B cell (primary cell): ENCODE measurements around the gene NMNAT1. TPM values are rescaled to one million over a fixed set of nuclear protein-coding genes. Genes with fewer than 3 reads are reported as not detected.
"Not testable (repeated sequence)": the region's sequence is repeated elsewhere in the genome, so short reads cannot be mapped to it uniquely, and the experiment has no call there.

Source experiments
- ATAC-seq: fragments of 200-7000 bp; cut with Tn5 transposase; one replicate; pipeline ENCODE4 v1.10.0; 2021; ENCODE audit warnings: low read depth, mild to moderate bottlenecking, moderate number of reproducible peaks, moderate library complexity
- CTCF ChIA-PET: fragments of 350-600 bp; sonication (Branson Sonifier 250); formaldehyde crosslinking; loops from one replicate; lab custom pipeline; 2021; ENCODE audit warnings: antibody characterized with exemption, inconsistent platforms; lab: Charles Lee
- POLR2A ChIA-PET: fragments of 350-600 bp; sonication (Branson Sonifier 250); formaldehyde crosslinking; loops from one replicate; lab custom pipeline; 2021; ENCODE audit warnings: antibody characterized with exemption; lab: Charles Lee
- DNase-seq: peaks from one replicate; pipeline ENCODE4 v3.0.0; 2013
- H2AFZ ChIP-seq: 2 replicates; pipeline ENCODE4 v1.6.1; 2012; ENCODE audit warnings: mild to moderate bottlenecking, low read depth, low read length; ENCODE audit not compliant: insufficient read depth, poor library complexity, severe bottlenecking
- H3K27ac ChIP-seq, 2 donors: 1 replicate in 1 of 2; 2 replicates in 1 of 2; pipeline ENCODE4 v1.5.1; 2012 to 2013; ENCODE audit warnings: low read length in 2 of 2, mild to moderate bottlenecking in 2 of 2, moderate library complexity in 1 of 2
- H3K27me3 ChIP-seq, 4 experiments: fragments of 200-600 bp in 1 of 4; sonication (generic) in 1 of 4; replicated peaks in 1 of 4; 1 replicate in 2 of 4; 2 replicates in 2 of 4; pipeline versions ENCODE4 v1.6.1 to v1.7.0; 2013 to 2016; ENCODE audit warnings: low read length in 3 of 4, mild to moderate bottlenecking in 2 of 4, mixed read lengths in 1 of 4, moderate library complexity in 1 of 4; ENCODE audit not compliant: insufficient read depth in 4 of 4, control insufficient read depth in 3 of 4; ENCODE audit errors: control extremely low read depth in 1 of 4
- H3K36me3 ChIP-seq, 2 experiments: replicated peaks in 1 of 2; 1 replicate in 1 of 2; 2 replicates in 1 of 2; pipeline versions ENCODE4 v1.6.1 to v1.7.1; 2013; ENCODE audit warnings: low read length in 1 of 2; ENCODE audit not compliant: insufficient read depth in 2 of 2, control insufficient read depth in 1 of 2; ENCODE audit errors: control extremely low read depth in 1 of 2, extremely low read depth in 1 of 2
- H3K4me1 ChIP-seq, 2 donors: fragments of 200-600 bp in 1 of 2; sonication (generic) in 1 of 2; 1 replicate in 1 of 2; 2 replicates in 1 of 2; pipeline versions ENCODE4 v1.5.1 to v1.6.1; 2013 to 2017; ENCODE audit warnings: low read length in 2 of 2; ENCODE audit not compliant: control insufficient read depth in 2 of 2, insufficient read depth in 2 of 2
- H3K4me2 ChIP-seq: replicated peaks from 2 replicates; pipeline ENCODE3; 2012; ENCODE audit warnings: mild to moderate bottlenecking, low read depth, low read length; ENCODE audit not compliant: poor library complexity, severe bottlenecking
- H3K4me3 ChIP-seq, 5 experiments: fragments of 200-600 bp in 1 of 5; sonication (generic) in 1 of 5; 1 replicate in 3 of 5; 2 replicates in 2 of 5; pipeline versions ENCODE4 v1.5.1 to v1.7.0; 2011 to 2016; ENCODE audit warnings: low read length in 4 of 5, mild to moderate bottlenecking in 4 of 5, low read depth in 2 of 5, control low read depth in 1 of 5, moderate library complexity in 1 of 5; ENCODE audit not compliant: insufficient read depth in 1 of 5; ENCODE audit errors: control extremely low read depth in 1 of 5, extremely low read depth in 1 of 5
- H3K79me2 ChIP-seq: fragments of 200-600 bp; sonication (generic); one replicate; pipeline ENCODE4 v1.6.0; 2016; ENCODE audit warnings: low read length; ENCODE audit not compliant: control insufficient read depth, insufficient read depth
- H3K9ac ChIP-seq: fragments of 200-600 bp; sonication (generic); 2 replicates; pipeline ENCODE4 v1.6.1; 2017; ENCODE audit warnings: mild to moderate bottlenecking, low read length, moderate library complexity
- H3K9me3 ChIP-seq, 3 donors: one replicate each; pipeline versions ENCODE4 v1.6.1 to v1.7.1; 2013; ENCODE audit warnings: low read length in 2 of 3; ENCODE audit not compliant: control insufficient read depth in 2 of 3, insufficient read depth in 1 of 3; ENCODE audit errors: control extremely low read depth in 1 of 3
- H4K20me1 ChIP-seq: 2 replicates; pipeline ENCODE4 v1.6.0; 2012; ENCODE audit warnings: mild to moderate bottlenecking, low read length; ENCODE audit not compliant: insufficient read depth, control insufficient read depth, poor library complexity, severe bottlenecking
- H3K27ac Mint-ChIP-seq: one replicate; pipeline ENCODE4 v1.8.0; 2021; ENCODE audit warnings: mixed read lengths
- H3K27me3 Mint-ChIP-seq: one replicate; pipeline ENCODE4 v1.8.0; 2021; ENCODE audit warnings: mixed read lengths
- H3K4me1 Mint-ChIP-seq: one replicate; pipeline ENCODE4 v1.8.0; 2021; ENCODE audit warnings: mixed read lengths
- H3K4me3 Mint-ChIP-seq: one replicate; pipeline ENCODE4 v1.8.0; 2021; ENCODE audit warnings: mixed read lengths
- H3K9me3 Mint-ChIP-seq: one replicate; pipeline ENCODE4 v1.8.0; 2022; ENCODE audit warnings: mixed read lengths; ENCODE audit not compliant: insufficient read depth
- EZH2 ChIP-seq: IDR thresholded peaks from 2 replicates; pipeline ENCODE4 v1.6.1; 2012; ENCODE audit warnings: borderline replicate concordance, low read depth, mild to moderate bottlenecking, moderate library complexity, low read length; ENCODE audit not compliant: insufficient read depth, poor library complexity, severe bottlenecking
- WGBS: methylation state at CpG from one replicate; pipeline ENCODE4 v1.1.5; 2013; ENCODE audit warnings: missing lambda C conversion rate; ENCODE audit not compliant: insufficient coverage; 5-methylcytosine and 5-hydroxymethylcytosine counted together
- intact Hi-C: fragments of 100-400 bp; cut with micrococcal nuclease; formaldehyde crosslinking; loops from one replicate; pipeline ENCODE4 v1.10.0; 2022
- polyA plus RNA-seq: library from polyadenylated mRNA; depleted of rRNA; stranded (reverse); fragments of >200 nt; gene quantifications from 2 replicates; pipeline ENCODE4 v1.2.3, GENCODE V29; 2012
- total RNA-seq, 2 donors: library from RNA; stranded (reverse); fragments of 120-200 nt in 1 of 2; gene quantifications; 1 replicate in 1 of 2; 2 replicates in 1 of 2; pipeline versions ENCODE4 v1.2.3 to v1.2.4, GENCODE V29; 2013 to 2022
- TF ChIP-seq, protein P1 (sequence below): fragments of 200-600 bp; IDR thresholded peaks from one replicate; pipeline ENCODE4 v1.8.0; 2022; ENCODE audit warnings: antibody characterized with exemption, mild to moderate bottlenecking

The NMNAT1 gene
- total and polyA plus RNA-seq, 2 donors (not counting 1 experiment from before 2014, with no cell fraction given): 4.5 to 8.0 TPM

DNA sequence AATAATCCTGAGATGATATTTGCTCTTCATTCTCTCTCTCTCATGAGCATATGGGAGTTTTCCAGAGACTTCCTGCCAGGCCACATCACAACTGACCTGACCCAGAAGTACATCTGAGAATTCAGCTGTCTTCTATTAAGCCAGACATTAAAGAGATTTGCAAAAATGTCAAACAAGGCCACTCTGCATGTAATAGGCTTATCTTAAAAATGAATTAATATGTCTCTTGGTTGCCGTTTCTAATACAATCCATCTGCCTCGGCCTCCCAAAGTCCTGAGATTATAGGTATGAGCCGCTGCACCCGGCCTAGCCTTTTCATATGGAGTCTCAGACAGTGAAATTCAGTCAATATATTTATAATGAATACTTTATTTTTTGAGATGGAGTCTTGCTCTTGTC lies 78.7 kb downstream of the NMNAT1 start:
- H3K27ac ChIP-seq, CTCF ChIA-PET, H3K4me1 ChIP-seq, H3K79me2 ChIP-seq, H3K27me3 Mint-ChIP-seq, H3K4me1 Mint-ChIP-seq, H2AFZ ChIP-seq, H3K36me3 ChIP-seq, H3K27ac Mint-ChIP-seq, H3K27me3 ChIP-seq, DNase-seq, H3K4me2 ChIP-seq, H3K9ac ChIP-seq, H3K4me3 Mint-ChIP-seq, ATAC-seq, H3K4me3 ChIP-seq, H3K9me3 Mint-ChIP-seq, intact Hi-C loops, H4K20me1 ChIP-seq, H3K9me3 ChIP-seq: not testable (repeated sequence)
- POLR2A ChIA-PET: interaction anchor here (0.7 kb wide), 1 partner anchor 900 kb away, joined by 5 read pairs; no protein-coding TSS in a partner anchor
- no CpG with 5 or more reads among the region's 4 CpGs for WGBS

DNA sequence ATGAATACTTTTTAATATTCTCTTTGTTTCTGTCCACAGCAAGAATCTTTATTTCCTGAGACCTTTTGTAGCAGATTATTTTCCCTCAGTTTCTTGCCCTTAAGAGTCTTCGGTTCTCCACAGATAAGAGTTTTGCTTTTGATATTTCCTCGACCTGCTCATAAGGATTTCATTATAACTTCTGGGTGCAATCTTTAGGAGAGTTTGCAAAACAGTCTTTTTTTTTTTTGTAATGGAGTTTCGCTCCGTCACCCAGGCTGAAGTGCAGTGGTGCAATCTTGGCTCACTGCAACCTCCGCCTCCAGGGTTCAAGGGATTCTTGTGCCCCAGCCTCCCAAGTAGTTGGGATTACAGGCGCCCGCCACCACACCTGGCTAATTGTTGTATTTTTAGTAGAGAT lies 79.4 kb downstream of the NMNAT1 start:
- Histone ChIP-seq H3K27me3 (no peaks in the 10 kb centered on the region), H3K79me2 (no peaks in the 10 kb centered on the region), H2AFZ (no peak overlapping the region), H3K36me3 (no peaks in the 10 kb centered on the region), H3K27ac (no peak overlapping the region), H3K4me3 (no peak overlapping the region), H3K9me3 (peaks cover 0 to 4% (median 0%) of the 10 kb centered on the region in 3 donors), H3K4me2 (no peak overlapping the region), H4K20me1 (no peaks in the 10 kb centered on the region), H3K4me1 (no peaks in the 10 kb centered on the region), H3K9ac (no peak overlapping the region)
- Mint-ChIP-seq H3K4me3 (no peak overlapping the region), H3K9me3 (no peaks in the 10 kb centered on the region), H3K27me3 (no peaks in the 10 kb centered on the region), H3K4me1 (peaks cover 4% of the 10 kb centered on the region), H3K27ac (no peak overlapping the region)
- DNase-seq (no peak), ATAC-seq (no peak)
- TF ChIP-seq EZH2: no peak
- TF ChIP-seq, protein P1, sequence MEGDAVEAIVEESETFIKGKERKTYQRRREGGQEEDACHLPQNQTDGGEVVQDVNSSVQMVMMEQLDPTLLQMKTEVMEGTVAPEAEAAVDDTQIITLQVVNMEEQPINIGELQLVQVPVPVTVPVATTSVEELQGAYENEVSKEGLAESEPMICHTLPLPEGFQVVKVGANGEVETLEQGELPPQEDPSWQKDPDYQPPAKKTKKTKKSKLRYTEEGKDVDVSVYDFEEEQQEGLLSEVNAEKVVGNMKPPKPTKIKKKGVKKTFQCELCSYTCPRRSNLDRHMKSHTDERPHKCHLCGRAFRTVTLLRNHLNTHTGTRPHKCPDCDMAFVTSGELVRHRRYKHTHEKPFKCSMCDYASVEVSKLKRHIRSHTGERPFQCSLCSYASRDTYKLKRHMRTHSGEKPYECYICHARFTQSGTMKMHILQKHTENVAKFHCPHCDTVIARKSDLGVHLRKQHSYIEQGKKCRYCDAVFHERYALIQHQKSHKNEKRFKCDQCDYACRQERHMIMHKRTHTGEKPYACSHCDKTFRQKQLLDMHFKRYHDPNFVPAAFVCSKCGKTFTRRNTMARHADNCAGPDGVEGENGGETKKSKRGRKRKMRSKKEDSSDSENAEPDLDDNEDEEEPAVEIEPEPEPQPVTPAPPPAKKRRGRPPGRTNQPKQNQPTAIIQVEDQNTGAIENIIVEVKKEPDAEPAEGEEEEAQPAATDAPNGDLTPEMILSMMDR: no peak
- intact Hi-C loops: no loop called here
- ChIA-PET CTCF (no interaction called here), POLR2A (no interaction called here)
- WGBS: 100% methylated on average over 3 of the region's 7 CpGs
